Suprapubic skin (tissue), 4 donors: ENCODE measurements around the gene AIDA.

ENCODE experiments used
- CTCF ChIP-seq, 2 donors: fragments of 200-600 bp in 1 of 2; fragments of 450-650 bp in 1 of 2; sonication (generic) in 1 of 2; IDR thresholded peaks; one replicate each; pipeline ENCODE4 v1.5.1; 2016 to 2019; ENCODE audit warnings: antibody characterized with exemption in 2 of 2, mild to moderate bottlenecking in 1 of 2, moderate library complexity in 1 of 2
- EP300 ChIP-seq: sonication (generic); formaldehyde crosslinking; IDR thresholded peaks from one replicate; pipeline ENCODE4 v1.6.1; 2017; ENCODE audit warnings: antibody characterized with exemption
- POLR2A ChIP-seq, 2 donors: fragments of 450-650 bp; IDR thresholded peaks; one replicate each; pipeline ENCODE4 v1.6.1; 2017; ENCODE audit warnings: antibody characterized with exemption in 2 of 2, mild to moderate bottlenecking in 2 of 2, moderate library complexity in 2 of 2
- POLR2AphosphoS5 ChIP-seq, 3 donors: sonication (generic); formaldehyde crosslinking; IDR thresholded peaks; one replicate each; pipeline ENCODE4 v1.6.1; 2017; ENCODE audit warnings: antibody characterized with exemption in 3 of 3

GRCh38 chr1:222736470-222736869 is 24.2 kb upstream of the AIDA start:
- TF ChIP-seq CTCF (IDR thresholded peaks at IDR 0.05) (no peak), POLR2A (IDR thresholded peaks at IDR 0.05) (no peak), POLR2AphosphoS5 (IDR thresholded peaks at IDR 0.05) (no peak), EP300 (no peak)
